Measurements from ENCODE around the gene KRTAP10-3.

KRTAP10-3 gene

DNA sequence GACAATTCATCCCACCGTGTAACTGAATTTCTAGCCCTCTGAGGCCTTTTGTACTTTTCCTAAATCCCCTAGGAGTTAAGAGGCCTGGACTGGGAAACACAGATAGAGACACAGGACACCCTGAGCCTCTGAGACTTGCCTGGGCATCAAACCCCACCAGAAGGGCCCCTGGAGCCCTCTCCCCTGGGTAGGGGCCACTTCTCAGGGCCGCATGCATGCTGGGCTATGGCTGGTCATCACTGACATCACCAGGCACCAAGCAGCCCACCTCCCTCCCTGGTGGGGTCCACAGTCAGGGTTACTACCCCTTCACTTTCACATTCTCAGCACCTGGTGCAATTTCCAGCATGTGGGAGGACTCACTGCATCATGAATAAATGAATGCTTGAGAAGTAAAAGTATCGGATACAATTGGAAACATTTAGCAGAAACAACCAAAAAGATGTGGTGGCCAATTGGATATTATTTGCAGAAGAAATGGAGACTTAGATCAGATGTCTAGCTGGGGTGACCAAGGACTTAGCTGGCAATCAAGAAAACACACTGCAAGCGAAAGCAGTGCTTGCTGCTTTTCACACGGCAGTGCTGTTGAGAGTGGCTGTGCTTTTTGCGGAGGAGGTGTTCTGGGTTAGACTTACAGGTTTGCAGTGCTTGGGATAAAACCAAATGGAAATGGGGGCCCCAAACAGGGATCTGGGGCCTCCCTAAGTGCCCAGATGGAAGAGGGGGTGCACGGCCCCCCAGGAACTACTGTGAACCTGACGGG lies 40.9 kb upstream of the KRTAP10-3 start:
- no peak for DNase-seq (ENCODE audit: low read depth)

DNA sequence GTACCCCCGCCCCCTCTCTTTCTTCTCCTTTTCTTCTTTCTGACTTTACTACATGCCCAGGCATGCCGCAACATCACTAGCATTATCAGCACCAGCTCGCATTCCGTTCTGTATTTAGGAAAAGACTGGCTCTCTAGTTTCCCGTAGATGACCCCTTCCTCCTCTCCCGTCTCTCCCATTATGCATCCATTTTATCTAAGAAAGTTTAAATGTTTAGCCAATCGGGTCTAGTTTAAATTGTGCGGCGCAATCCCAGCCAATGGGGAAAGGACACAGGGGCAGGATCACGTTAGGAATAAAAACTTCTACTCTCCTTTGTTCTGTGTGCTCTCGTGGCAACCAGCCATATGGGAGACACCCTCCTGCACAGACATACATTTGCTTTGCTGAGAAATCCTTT lies 39.5 kb upstream of the KRTAP10-3 start:
- TF ChIP-seq, protein P1, sequence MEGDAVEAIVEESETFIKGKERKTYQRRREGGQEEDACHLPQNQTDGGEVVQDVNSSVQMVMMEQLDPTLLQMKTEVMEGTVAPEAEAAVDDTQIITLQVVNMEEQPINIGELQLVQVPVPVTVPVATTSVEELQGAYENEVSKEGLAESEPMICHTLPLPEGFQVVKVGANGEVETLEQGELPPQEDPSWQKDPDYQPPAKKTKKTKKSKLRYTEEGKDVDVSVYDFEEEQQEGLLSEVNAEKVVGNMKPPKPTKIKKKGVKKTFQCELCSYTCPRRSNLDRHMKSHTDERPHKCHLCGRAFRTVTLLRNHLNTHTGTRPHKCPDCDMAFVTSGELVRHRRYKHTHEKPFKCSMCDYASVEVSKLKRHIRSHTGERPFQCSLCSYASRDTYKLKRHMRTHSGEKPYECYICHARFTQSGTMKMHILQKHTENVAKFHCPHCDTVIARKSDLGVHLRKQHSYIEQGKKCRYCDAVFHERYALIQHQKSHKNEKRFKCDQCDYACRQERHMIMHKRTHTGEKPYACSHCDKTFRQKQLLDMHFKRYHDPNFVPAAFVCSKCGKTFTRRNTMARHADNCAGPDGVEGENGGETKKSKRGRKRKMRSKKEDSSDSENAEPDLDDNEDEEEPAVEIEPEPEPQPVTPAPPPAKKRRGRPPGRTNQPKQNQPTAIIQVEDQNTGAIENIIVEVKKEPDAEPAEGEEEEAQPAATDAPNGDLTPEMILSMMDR (IDR thresholded peaks at IDR 0.05; ENCODE audit: low read length, missing control alignments), result no peak
- H3K4me3 ChIP-seq (replicated peaks; ENCODE audit: low read depth, low read length), result no peak overlapping the region
- no peak for DNase-seq (ENCODE audit: low read depth)

More for the DNA sequence above, 40.9 kb upstream of the KRTAP10-3 start:
- TF ChIP-seq, protein P1 (IDR thresholded peaks at IDR 0.05; ENCODE audit: low read length, missing control alignments), result no peak
- no peak overlapping the region for H3K4me3 ChIP-seq (replicated peaks; ENCODE audit: low read depth, low read length)

- no peak overlapping the region for H3K4me3 ChIP-seq (replicated peaks; ENCODE audit: low read depth, low read length)
- TF ChIP-seq, protein P1 (IDR thresholded peaks at IDR 0.05; ENCODE audit: low read length, missing control alignments), result no peak
- no peak for DNase-seq (ENCODE audit: low read depth)
Measured at GRCh38 chr21:44596068-44596725, 37.6 kb upstream of the KRTAP10-3 start.

DNA sequence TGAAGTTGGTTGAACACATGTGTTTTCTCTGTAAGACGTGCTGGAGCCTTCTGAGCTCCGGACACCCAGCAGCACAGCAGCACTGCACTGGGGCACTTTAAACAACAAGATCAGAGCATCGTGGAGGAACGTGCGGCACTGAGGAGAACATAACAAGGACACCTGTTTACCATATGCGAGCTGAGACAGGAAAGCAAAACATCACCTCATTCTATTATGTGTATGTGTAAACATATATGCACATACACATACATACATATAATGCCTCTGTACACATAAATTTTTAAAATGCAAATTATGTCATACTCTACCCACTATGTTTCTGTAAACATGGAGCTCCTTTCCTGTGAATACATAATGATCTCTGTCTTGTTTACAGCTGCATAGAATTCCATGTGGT lies 36.9 kb upstream of the KRTAP10-3 start:
- TF ChIP-seq, protein P1 (IDR thresholded peaks at IDR 0.05; ENCODE audit: low read length, missing control alignments), result no peak

GRCh38 chr21:44594406-44594916 lies 35.9 kb upstream of the KRTAP10-3 start:
- TF ChIP-seq, protein P1 (IDR thresholded peaks at IDR 0.05; ENCODE audit: low read length, missing control alignments), result no peak
- H3K4me3 ChIP-seq (replicated peaks; ENCODE audit: low read depth, low read length), result no peak overlapping the region
- no peak for DNase-seq (ENCODE audit: low read depth)

More for the DNA sequence above, 36.9 kb upstream of the KRTAP10-3 start:
- no peak for DNase-seq (ENCODE audit: low read depth)
- no peak overlapping the region for H3K4me3 ChIP-seq (replicated peaks; ENCODE audit: low read depth, low read length)

GRCh38 chr21:44593598-44594405 lies 35.2 kb upstream of the KRTAP10-3 start:
- TF ChIP-seq, protein P1 (IDR thresholded peaks at IDR 0.05; ENCODE audit: low read length, missing control alignments), result no peak
- DNase-seq (ENCODE audit: low read depth), result no peak
- no peak overlapping the region for H3K4me3 ChIP-seq (replicated peaks; ENCODE audit: low read depth, low read length)

All from fibroblast of pulmonary artery (primary cell).